GM12864 (cell line): ENCODE data around the gene SNRK.
"Not testable (repeated sequence)": the region's sequence is repeated elsewhere in the genome, so short reads cannot be mapped to it uniquely, and the experiment has no call there.

Experiments
- DNase-seq: peaks from one replicate; pipeline ENCODE4 v3.0.0-alpha.2; 2011; ENCODE audit warnings: low read depth
- H3K4me3 ChIP-seq: 2 replicates; pipeline ENCODE4 v1.5.1; 2011; ENCODE audit warnings: mild to moderate bottlenecking, low read depth, low read length, control low read depth
- CTCF ChIP-seq: IDR thresholded peaks from 2 replicates; pipeline ENCODE4 v1.5.1; 2011; ENCODE audit warnings: low read depth, mild to moderate bottlenecking, moderate library complexity, low read length, control low read depth, inconsistent platforms; ENCODE audit errors: missing control alignments

SNRK gene

GRCh38 chr3:43348350-43348749 lies 62.0 kb downstream of the SNRK start:
- no peak overlapping the region for H3K4me3 ChIP-seq
- no peak for TF ChIP-seq CTCF
- DNase-seq = no peak

- no peak for DNase-seq
Observed at GRCh38 chr3:43348852-43349574, 62.7 kb downstream of the SNRK start.

GRCh38 chr3:43349716-43350115 lies 63.4 kb downstream of the SNRK start:
- DNase-seq = no peak
- no peak overlapping the region for H3K4me3 ChIP-seq
- no peak for TF ChIP-seq CTCF

More at GRCh38 chr3:43348852-43349574, 62.7 kb downstream of the SNRK start:
- H3K4me3 ChIP-seq = no peak overlapping the region
- TF ChIP-seq CTCF = no peak

- no peak for DNase-seq
- no peak for TF ChIP-seq CTCF
- no peak overlapping the region for H3K4me3 ChIP-seq
Observed at GRCh38 chr3:43353393-43353792, 67.1 kb downstream of the SNRK start.

GRCh38 chr3:43353923-43354670 lies 67.8 kb downstream of the SNRK start:
- no peak for DNase-seq
- no peak for TF ChIP-seq CTCF

GRCh38 chr3:43356033-43356432 lies 69.7 kb downstream of the SNRK start:
- H3K4me3 ChIP-seq, DNase-seq: not testable (repeated sequence)

More at GRCh38 chr3:43353923-43354670, 67.8 kb downstream of the SNRK start:
- no peak overlapping the region for H3K4me3 ChIP-seq

- no peak overlapping the region for H3K4me3 ChIP-seq
- no peak for TF ChIP-seq CTCF
- DNase-seq = no peak
Observed at GRCh38 chr3:43361077-43361476, 74.7 kb downstream of the SNRK start.
